A549 (cell line): Measurements from ENCODE around the gene APOBEC4.

Source experiments
- CBX8 ChIP-seq: fragments of 200-600 bp; sonication (generic); IDR thresholded peaks from 2 replicates; pipeline ENCODE4 v1.6.1; 2016
- CEBPB ChIP-seq, 2 experiments: fragments of >200 bp in 1 of 2; sonication (Bioruptor Twin) in 1 of 2; formaldehyde crosslinking in 1 of 2; IDR thresholded peaks; 2 replicates each; pipeline ENCODE4 v1.6.1; 2012 to 2016
- HOXA7 ChIP-seq: fragments of 250-450 bp; sonication (Bioruptor Pico); IDR thresholded peaks from 2 replicates; pipeline ENCODE4 v1.5.0; 2020; ENCODE audit warnings: mild to moderate bottlenecking, moderate library complexity
- RAD21 ChIP-seq, 2 experiments: fragments of >200 bp in 1 of 2; sonication (Bioruptor Twin) in 1 of 2; formaldehyde crosslinking in 1 of 2; IDR thresholded peaks in 1 of 2; conservative IDR thresholded peaks in 1 of 2; 2 replicates in 1 of 2; 3 replicates in 1 of 2; pipeline ENCODE4 v1.6.1; 2012 to 2018; ENCODE audit warnings: inconsistent platforms in 1 of 2
- ZFP36 ChIP-seq: fragments of 450-650 bp; IDR thresholded peaks from 2 replicates; pipeline ENCODE4 v1.6.1; 2014; ENCODE audit warnings: borderline replicate concordance; ENCODE audit not compliant: partially characterized antibody
- TF ChIP-seq, protein P1 (sequence below): fragments of >200 bp; sonication (Bioruptor Twin); formaldehyde crosslinking; IDR thresholded peaks from 3 replicates; pipeline ENCODE4 v1.5.1; 2016

- TF ChIP-seq, protein P1, sequence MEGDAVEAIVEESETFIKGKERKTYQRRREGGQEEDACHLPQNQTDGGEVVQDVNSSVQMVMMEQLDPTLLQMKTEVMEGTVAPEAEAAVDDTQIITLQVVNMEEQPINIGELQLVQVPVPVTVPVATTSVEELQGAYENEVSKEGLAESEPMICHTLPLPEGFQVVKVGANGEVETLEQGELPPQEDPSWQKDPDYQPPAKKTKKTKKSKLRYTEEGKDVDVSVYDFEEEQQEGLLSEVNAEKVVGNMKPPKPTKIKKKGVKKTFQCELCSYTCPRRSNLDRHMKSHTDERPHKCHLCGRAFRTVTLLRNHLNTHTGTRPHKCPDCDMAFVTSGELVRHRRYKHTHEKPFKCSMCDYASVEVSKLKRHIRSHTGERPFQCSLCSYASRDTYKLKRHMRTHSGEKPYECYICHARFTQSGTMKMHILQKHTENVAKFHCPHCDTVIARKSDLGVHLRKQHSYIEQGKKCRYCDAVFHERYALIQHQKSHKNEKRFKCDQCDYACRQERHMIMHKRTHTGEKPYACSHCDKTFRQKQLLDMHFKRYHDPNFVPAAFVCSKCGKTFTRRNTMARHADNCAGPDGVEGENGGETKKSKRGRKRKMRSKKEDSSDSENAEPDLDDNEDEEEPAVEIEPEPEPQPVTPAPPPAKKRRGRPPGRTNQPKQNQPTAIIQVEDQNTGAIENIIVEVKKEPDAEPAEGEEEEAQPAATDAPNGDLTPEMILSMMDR, result no peak
- no peak for TF ChIP-seq ZFP36
- no peak for TF ChIP-seq HOXA7 (CRISPR knock-in tag)
- no peak for TF ChIP-seq CBX8
- TF ChIP-seq CEBPB (IDR thresholded peaks at IDR 0.05), result no peak
- no peak for TF ChIP-seq RAD21 (conservative IDR thresholded peaks at IDR 0.05 in 1 of 2, IDR thresholded peaks at IDR 0.05 in 1 of 2)
These were observed 18.0 kb downstream of the APOBEC4 start for GRCh38 chr1:183635099-183635605.
